GM12801 (cell line): ENCODE measurements around the gene NDUFV3.

Source experiments
- CTCF ChIP-seq: IDR thresholded peaks from one replicate; pipeline ENCODE4 v1.5.1; 2011; ENCODE audit warnings: control low read depth; ENCODE audit not compliant: insufficient read length; ENCODE audit errors: extremely low read depth

NDUFV3 gene

GRCh38 chr21:42918291-42918690 lies 25.2 kb downstream of the NDUFV3 start:
- TF ChIP-seq CTCF = no peak

GRCh38 chr21:42921927-42922326 lies 28.8 kb downstream of the NDUFV3 start:
- no peak for TF ChIP-seq CTCF

GRCh38 chr21:42922918-42923317 lies 29.8 kb downstream of the NDUFV3 start:
- no peak for TF ChIP-seq CTCF

GRCh38 chr21:42923553-42924432 lies 30.7 kb downstream of the NDUFV3 start:
- no peak for TF ChIP-seq CTCF

GRCh38 chr21:42924433-42924751 lies 31.3 kb downstream of the NDUFV3 start:
- TF ChIP-seq CTCF = no peak

GRCh38 chr21:42925114-42925926 lies 32.2 kb downstream of the NDUFV3 start, which contains the start of gene ERVH48-1:
TSS of gene ERVH48-1 (minus strand) at chr21:42925630. CDS start at chr21:42919006, 6,624 bp downstream.
- TF ChIP-seq CTCF = no peak

- no peak for TF ChIP-seq CTCF
Measured at GRCh38 chr21:42929969-42930368, 36.9 kb downstream of the NDUFV3 start.
